CD4-positive, alpha-beta T cell treated with Interleukin-12 subunit alpha and Interleukin-12 subunit beta, for 1 hour (primary cell): Measurements from ENCODE around the gene TUBB4B.
A peak's percentile ranks its signal among the peaks of the same experiment; 100 is the strongest.

Experiments used
- DNase-seq: peaks from one replicate; pipeline ENCODE4 v3.0.0-alpha.2; 2020

Gene TUBB4B

DNA sequence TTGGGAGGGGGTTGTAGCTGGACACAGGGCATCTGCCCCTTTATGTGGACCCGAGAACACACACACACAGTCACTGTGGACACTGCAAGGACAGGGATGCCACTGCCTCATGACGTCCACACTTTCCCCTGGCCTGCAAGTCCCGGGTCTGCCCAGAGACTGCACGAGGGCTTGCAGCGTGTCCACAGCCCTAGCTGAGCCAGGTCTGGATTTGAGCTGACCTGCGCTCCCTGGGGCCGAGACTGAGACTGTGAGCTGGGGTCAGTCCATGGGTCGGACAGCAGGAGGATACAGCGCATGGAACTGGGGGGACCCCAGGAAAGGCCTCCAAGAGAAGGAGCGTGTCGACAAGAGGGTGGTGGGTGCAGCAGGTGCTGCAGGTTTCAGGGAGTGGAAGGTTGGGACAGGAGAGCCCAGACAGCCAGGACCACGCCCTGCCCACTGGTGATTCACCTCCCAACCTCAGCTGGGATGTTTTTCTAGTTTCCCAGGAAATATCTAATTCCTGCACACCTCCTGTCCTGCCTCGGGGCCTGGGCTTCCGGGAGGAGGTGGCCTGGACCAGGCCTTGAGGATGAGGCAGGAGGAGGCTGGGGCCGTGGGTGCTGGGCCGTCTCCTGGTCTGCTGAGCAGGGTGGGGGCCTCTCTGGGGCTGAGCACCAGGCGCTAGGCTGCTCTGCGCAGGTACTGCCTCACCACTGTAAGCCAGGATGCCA, 14.6 kb upstream of the TUBB4B start:
- DNase-seq = no peak

DNA sequence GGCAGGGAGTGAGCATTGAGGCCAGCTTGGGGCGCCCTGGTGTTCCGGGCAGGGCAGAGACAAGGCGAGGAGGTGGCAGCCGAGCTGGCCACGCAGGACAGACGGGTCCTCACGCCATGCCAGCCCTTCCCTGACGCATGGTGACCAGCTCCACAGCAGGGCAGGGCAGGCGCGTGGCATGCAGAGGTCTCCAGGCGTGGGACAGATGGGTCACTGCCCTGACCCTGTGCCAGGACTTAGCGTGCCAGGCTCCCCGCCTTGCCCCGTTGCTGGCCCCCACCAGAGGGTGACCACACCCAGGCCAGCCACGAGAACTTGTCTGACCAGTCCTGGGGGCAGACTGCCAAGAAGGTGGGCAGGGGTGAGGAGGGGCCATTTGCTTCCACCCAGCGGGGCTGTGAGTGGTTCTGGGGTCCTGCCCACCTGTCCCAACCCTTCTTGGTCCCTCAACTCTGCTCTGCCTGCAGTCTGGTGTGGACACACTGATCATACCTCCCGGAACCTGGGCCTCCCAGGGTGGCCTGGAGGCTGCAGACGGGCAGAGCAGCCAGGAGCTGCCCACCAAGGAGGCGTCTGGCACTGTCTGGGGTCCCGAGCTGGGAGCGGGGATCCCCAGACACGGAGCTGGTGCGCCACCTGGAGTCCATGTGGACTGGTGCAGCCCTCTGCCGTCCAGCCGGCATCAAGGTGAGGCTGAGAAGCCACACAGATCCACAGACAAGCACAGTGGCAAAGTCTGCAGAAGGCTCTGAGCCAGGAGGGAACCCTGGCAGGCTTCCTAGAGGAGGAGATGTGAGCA, 13.8 kb upstream of the TUBB4B start, which contains the start of gene RNF224:
Gene RNF224 (plus strand): TSS at position 449 of the 799 bp plus-strand sequence. CDS start 834 bp downstream, outside the sequence.
- DNase-seq = peak; percentile 85

DNA sequence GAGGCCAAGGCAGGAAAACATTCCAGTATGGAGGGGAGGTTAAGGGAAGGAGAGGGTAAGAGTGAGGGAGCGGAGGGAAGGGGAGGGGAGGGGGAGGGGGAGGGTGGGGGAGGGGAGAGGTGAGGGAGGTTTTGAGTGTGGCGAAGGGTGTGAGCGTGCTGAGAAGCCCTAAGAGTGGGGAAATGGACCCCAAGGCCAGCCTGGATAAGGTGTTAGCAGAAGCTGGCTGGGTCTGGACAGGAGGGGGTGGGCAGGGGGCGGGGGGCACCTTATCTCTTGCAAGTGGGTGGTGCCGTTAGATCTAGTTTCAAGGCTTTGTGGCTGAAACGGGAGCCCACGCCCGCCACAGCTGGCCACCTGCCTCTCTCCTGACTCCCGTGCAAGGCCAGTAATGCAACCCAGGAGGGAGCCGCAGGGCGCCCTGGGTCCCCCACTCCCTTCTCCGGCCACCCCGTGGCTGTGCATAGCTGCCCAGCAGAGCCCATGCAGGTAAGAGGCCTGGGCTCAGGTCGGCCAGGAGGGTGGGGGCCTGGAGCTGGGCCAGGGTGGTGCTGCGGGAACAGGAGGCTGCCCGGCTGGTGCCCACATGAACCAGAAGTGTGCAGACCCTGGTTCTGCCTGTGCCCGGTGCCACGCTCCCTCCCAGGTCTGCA, 13.1 kb upstream of the TUBB4B start:
- DNase-seq = no peak

DNA sequence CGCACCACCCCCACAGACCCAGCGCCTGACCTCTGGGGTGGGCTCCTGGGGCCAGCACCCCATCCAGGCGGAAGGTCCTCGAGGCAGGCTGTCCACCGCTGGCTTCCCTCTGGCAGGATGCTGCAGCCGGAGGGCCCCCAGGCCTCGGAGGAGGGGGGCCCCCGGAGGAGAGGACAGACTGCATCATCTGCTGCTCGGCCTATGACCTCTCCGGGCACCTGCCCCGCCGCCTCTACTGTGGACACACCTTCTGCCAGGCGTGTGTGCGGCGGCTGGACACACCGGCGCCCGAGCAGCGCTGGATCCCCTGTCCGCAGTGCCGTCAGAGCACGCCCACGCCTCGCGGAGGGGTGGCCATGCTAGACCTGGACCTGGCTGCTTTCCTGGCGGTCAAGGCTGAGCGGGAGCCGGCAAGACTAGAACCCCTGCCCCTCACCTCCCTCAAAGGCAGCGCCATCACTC, 12.6 kb upstream of the TUBB4B start:
- no peak for DNase-seq

DNA sequence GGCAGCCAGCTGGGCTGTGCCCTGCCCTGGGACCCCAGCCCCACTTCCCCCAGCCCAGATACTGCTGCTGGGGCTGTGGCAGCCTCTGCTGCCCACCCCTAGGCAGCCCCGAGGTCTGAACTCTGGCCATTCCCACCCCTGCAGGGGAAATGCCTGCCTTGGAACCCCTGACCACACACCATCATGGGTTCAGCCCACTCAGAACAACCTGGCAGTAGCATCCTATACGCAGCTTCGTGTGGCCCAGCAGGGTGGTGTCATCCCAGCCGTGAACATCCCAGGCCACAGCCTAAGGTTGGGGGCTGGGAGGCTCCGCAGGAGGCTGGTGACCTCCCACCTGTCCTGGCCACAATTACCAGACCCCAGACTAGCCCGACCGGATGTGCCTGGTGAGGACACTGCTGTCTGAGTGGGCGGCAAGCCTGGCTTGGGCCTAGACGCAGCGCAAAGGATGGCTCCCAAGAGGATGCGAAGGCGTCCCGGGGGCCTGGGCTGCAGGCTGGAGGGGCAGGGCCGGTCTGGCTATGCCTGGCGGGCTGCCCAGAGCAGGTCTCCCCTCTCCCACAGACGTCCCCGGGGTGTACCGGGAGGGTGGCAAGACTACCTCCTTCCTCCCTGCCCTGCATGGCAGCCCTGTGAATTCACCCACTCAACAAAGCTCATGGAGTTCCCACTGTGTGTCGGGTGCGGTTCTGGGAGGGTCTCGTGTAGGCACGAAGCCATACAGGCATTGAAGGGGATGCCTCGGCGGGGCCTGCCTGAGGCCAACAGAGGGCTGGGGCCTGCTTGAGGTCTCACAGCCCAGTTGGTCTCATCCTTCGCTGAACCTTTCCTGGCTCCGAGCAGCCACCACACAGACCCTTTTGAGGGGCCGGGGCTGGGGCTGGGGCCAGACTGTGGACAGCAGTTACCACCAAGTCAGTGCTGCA, 11.9 kb upstream of the TUBB4B start:
- no peak for DNase-seq

DNA sequence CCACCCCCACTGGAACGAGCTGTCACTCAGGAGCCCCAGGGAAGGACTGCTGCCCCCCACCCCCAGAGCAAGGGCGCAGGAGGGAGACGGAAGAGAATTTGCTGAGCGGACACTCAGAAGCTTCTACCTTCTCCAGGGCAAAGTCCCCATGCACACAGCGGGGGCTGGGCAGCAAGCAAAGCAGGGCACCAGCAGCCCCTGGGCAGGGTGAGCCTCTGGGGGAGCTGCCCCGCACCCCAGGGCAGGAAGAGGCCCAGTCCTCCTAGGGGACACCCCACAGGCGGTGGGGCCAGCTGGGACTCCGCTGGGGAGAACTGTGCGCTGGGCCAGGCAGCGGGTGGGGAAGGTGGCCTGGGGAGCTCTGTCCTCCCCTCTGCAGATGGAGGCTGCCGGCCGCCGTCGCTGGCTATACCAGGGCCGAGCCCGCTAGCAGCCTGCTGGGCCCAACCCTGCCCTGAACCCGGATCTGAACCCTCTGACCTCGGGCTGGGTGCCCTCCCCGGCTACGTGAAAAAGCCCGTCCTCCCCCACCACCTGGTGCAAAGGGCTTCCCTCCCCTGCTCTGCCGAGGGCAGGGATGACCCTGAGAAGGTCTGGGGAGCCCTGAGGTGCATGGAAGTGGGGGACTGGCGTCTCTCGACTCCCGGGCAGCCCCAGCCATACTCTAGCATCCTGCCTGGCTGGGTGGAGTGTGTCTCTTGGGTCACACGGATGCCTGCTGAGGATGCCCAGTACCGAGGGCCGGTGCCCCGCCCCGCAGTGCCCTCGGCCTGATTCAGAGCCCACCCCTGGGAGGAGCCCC, 11.0 kb upstream of the TUBB4B start:
- no peak for DNase-seq

DNA sequence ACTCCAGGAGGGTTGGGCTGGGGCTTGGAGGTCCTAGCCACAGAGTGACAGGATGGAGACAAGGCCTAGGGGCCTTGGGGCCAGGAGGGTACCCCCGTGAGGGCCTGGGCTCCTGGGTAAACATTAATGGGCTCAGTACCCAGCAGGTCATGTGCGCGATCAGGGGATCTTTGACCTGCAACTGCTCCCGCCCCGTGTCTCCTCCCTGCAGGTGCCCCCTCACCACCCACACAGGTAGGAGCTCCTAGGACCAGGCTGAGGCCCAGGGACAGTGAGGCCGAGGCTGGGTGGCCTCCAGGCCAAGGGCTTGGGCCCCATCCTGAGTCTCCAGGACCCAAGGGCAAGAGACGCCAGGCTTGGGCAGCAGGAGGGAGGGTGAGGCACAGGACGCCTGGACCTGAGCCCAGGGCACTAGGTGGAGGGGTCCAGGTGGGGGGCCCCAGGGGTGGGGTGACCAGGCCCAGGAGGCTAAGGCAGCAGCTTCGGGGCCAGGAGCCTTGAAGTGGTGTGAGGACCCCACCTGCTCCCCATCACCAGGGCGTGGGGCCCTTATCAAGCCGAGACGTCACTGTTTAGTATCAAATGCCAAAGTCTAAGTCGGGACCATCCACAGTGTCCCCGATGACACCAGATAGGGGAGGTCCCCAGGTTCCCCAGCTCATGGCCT, 10.2 kb upstream of the TUBB4B start, which contains the start of gene SLC34A3:
Gene SLC34A3 (plus strand): TSS at position 197 of the 667 bp plus-strand sequence. CDS start 802 bp downstream, outside the sequence.
- DNase-seq = no peak

DNA sequence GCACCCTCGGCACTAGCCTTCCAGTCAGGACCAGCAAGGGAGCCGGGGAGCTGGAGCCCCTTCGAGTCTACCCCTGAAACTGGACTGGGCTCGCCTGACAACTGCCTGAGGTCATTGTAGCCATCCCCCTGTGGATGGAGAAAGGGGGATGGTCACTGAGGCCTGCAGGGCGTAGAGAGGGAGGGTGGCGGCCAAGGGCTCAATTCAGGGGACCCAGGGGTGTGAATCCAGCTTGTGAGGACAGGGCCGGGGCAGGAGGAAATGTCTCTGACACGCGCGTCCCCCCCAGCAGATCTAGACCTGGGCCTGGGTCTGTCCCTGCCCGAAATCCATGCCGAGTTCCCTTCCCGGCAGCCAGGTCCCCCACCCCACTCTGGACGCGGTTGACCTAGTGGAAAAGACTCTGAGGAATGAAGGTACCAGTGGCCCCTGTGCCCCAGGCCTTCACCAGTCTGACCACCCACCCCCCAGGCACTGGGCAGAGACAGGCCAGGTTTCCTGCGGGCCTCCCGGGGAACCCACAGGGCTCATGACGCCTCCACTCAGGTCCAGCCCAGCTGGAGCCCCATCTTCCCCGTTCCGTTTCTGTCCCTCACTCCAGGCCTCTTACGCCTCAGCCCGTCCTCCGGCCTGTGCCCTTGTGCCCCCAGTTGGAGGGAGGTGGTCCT, 9.6 kb upstream of the TUBB4B start:
- DNase-seq = no peak

DNA sequence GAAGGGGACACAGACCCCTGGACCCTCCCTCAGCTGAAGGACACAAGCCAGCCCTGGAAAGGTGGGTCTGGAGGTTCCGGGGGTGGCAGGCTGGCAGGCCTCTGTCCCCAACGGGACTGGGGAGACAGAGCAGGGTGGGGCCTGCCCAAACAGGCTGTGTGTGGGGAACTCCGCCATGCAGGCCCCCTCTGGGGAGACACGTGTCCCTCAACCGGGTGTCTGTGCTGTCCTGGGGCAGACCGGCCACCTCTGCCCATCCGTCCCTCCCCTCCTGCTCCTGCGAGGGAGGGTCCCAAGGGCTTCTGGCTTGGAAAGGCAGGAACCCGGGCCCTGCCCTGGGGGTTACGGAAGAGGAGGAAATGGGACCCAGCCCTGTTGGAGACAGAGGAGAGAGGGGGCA, 9.0 kb upstream of the TUBB4B start:
- no peak for DNase-seq

DNA sequence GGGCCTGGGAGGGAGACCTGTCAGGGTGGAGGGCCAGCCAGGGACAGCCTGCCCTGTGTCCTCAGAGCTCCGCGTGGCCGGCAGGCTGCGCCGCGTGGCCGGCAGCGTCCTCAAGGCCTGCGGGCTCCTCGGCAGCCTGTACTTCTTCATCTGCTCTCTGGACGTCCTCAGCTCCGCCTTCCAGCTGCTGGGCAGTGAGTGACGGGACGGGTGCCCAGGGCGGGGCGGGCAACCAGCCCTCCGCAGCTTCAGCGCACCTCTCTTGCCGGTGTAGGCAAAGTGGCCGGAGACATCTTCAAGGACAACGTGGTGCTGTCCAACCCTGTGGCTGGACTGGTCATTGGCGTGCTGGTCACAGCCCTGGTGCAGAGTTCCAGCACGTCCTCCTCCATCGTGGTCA, 8.6 kb upstream of the TUBB4B start:
- no peak for DNase-seq

DNA sequence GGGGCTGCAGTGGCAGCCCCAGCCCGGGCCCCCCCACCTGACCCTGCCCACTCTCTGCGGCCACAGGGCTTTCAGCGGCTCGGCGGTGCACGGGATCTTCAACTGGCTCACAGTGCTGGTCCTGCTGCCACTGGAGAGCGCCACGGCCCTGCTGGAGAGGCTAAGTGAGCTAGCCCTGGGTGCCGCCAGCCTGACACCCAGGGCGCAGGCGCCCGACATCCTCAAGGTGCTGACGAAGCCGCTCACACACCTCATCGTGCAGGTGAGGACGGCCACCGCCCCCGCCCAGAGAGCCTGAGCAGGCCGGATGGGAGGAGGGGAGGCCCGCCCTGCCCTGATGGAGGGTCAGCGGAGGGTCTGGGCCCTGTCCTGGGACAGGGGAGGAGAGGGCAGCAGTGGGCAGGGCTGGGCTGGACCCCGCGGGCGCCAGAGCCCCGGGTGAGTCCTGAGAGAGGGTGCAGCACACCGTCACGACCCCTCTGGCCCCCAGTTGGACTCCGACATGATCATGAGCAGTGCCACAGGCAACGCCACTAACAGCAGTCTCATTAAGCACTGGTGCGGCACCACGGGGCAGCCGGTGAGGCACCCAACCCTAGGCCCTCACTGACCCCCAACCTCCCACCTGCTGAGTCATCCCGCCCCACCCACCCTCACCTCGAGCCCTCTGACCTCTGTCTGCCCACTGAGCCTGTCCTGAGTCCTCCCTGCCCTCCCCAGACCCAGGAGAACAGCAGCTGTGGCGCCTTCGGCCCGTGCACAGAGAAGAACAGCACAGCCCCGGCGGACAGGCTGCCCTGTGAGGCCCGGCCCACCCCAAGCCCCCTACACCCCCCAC, 7.7 kb upstream of the TUBB4B start:
- DNase-seq = no peak

DNA sequence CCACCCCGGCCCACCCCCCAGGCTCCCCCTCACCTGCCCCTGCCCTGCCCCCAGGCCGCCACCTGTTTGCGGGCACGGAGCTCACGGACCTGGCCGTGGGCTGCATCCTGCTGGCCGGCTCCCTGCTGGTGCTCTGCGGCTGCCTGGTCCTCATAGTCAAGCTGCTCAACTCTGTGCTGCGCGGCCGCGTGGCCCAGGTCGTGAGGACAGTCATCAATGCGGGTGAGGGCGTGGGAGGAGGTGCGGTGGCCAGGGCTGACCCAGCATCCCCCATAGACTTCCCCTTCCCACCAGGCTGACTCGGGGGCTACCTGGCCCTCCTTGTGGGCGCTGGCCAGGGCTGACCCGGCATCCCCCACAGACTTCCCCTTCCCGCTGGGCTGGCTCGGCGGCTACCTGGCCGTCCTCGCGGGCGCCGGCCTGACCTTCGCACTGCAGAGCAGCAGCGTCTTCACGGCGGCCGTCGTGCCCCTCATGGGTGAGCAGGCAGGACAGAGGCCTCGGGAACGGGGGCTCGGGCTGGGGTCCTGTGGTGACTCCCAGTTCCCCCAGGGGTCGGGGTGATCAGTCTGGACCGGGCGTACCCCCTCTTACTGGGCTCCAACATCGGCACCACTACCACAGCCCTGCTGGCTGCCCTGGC, 6.9 kb upstream of the TUBB4B start:
- no peak for DNase-seq

DNA sequence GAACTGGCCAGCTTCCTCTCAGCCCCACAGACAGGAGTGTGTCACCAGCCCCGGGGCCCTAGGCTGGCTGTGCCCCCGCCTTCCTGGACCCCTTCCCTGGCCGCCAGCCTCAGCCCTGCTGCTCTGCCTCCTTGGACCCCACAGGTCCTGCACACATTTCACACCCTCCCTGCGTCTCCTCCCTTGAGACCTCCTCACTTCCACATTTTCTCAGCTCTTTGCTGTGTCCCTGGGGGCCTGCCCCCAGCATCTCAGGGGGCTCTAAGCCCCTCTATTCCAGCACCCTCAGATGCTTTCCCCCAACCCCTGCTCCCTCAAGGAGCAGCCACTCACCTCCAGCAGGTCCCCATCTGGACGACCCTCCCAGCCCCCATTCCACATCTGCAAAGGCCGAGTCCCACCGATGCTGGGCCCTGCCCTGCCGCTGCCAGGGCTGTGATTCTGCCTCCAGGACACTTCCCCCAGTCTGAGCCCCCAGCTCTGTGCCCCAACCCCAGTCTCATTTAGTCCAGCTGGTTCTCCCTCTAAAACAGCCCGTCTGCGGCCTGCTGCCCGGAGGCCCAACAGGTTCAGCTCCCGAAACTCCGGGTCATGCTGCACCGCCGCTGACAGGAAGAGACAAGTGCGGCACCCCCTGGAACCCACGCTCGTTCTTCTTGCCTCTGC, 6.2 kb upstream of the TUBB4B start:
- DNase-seq = no peak

DNA sequence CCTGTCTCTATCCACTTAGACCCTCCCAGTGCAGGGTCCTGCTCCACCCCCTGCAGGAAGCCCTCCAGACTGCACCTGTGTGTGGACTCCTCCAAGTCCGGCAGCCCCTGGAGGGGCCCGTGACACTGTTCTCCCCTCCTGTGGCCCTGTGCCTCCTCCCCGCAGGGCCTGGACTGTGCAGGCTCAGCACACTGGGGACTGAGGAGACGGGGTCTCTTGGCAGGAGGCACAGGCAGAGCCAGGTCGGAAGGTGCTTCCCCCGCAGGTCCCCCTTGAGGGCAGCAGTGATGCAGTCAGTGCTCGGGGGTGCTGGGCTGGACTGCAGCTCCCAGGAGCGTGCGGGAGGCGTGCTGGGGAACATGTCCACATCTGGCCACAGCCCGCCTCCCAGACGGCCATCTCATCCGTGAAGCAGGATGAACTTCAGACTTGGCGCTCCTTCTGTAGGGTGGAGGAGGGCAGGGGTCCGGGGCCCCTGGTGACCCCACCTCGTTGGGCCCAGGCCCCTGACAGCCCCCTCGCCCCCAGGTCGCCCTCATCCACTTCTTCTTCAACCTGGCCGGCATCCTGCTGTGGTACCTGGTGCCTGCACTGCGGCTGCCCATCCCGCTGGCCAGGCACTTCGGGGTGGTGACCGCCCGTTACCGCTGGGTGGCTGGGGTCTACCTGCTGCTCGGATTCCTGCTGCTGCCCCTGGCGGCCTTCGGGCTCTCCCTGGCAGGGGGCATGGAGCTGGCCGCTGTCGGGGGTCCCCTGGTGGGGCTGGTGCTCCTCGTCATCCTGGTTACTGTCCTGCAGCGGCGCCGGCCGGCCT, 5.5 kb upstream of the TUBB4B start:
- DNase-seq = no peak

DNA sequence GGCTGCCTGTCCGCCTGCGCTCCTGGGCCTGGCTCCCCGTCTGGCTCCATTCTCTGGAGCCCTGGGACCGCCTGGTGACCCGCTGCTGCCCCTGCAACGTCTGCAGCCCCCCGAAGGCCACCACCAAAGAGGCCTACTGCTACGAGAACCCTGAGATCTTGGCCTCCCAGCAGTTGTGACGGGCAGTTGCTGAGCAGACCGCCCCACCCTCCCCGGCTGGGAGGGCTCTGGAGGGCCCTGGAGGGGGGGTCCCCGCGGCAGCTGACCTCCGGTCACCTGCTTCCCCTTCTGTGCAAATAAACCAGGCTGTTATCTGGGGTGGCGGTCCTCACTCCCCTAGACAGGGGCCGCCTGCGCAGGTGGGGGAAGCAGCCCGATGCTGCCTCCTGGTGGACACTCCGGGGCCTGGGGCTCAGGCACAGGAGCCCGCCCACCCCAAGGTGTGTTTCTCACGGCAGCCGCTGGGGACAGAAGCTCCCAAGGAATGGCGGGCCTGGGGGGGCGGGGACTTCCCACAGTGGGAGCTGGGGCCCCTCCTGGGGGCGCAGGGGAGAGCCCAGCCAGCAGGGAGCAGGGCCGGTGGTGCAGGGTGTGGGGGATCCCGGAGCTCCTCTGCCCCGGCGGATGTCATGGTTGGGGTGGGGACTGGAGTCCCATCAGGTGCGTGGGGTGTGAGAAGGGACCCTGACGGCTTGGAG, 4.7 kb upstream of the TUBB4B start:
- DNase-seq = peak; percentile 92

DNA sequence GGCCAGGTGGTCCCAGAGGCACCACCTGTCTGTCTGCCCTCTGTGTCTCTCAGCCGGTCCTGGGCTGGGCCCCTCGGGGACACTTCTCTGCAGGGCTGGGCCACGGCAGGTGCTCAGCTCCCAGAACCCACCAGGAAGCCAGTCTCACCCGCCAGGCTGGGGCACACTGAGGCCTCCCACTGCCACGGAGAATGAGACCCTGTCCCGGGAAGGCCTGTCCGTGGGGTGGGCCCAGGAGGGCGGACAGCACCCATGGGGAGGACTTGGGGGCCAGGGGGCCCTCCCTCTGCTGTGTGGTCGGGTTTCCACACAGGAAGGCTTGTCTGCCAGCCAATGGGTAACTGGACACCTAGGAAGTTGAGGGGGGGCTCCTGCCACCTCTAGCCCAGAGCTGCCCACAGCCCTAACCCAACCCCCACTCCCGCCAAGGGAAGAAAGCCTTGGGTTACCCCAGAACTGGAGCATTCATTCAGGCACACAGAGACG, 4.1 kb upstream of the TUBB4B start:
- DNase-seq = no peak
